Measurements from ENCODE around the gene ANKRD42.

ANKRD42 gene

DNA sequence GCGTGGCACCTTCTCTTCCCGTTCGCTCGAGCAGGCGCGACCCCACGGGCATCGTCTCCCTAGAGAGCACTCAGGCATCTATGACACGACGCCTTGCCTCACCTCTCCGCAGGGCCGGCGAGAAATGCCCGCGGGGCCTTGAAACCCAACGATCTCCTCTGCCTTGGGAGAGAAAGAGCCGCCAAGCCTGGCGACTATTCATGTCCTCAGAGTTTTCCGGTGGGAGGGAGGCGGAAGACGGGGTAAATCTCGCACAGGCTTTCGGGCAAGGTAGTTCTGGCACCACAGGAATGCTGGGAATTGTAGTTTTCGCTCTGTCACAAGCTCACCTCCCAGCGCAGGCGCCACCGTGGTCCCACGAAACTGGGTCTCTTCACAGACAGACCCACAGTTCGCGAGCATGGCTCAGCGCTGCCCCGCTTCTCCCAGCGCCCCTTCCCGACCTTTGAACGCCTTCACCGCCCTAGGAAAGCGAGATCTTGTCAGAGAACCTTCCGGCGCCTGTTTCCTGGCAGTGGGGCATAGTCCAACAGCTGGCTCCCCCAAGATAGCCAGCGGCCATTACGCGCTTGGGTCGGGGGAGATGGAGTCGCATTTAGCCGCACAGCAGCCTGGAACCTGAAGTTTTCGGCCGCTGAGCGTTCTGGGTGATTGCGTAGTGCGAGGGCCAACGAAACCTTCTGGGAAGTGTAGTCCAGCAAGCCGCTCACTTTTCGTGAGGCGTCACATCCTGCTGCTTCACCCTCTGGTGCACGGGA lies 92.4 kb downstream of the ANKRD42 start, which contains the start of gene CCDC90B:
Gene CCDC90B (minus strand): TSS at position 597 of the 758 bp plus-strand sequence. CDS start 395 bp downstream, at position 202.
- peak; percentile 96 for DNase-seq (ENCODE audit: low read depth, low spot score)

DNA sequence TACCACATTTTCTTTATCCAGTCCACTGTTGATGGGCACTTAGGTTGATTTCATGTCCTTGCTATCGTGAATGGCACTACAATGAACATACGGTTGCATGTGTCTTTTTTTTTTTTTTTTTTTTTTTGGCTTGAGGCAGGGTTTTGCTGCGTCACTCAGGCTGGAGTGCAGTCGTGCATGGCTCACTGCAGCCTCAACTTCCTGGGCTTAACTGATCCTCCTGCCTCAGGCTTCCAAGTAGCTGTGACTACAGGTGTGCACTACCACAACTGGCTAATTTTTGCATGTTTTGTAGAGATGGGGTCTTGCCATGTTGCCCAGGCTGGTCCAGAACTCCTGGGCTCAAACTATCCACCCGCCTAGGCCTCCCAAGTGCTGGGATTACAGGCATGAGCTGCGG lies 94.1 kb downstream of the ANKRD42 start:
- DNase-seq (ENCODE audit: low read depth, low spot score): no peak

DNA sequence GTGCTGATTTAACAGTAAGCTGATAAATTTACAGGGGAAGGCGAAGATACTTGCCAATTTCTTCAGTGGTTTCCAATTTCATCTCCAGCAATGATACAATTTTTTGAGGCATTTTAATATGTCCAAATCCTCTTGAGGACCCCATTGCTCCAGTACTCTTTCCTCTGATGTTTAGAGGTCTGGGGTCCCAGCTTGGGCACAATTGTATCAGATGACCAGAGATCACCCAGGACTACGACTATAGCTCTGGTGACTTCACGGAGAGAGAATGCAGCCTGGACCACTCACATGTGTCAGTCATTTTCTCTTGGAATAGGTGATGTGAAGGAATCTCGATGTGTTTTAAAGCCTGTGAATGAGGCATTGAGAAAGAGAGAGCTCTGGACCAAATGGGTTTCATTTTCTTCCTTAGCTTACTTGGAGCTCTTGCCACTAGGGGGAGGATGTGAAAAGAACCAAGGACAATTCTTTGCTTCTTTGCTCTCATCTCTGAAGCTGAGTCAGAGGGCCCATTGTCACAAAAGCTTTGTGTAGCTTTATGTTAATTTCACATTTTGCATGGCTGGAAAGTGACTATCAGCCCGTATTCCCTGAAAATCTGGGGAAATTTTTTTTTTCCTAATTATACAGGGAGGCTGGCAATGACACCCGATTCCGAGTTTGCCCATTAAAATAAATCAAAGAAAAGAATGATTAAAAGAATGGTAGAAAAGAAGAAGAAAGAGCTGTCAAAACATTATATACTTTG lies 99.4 kb downstream of the ANKRD42 start:
- DNase-seq (ENCODE audit: low read depth, low spot score): peak; percentile 61

DNA sequence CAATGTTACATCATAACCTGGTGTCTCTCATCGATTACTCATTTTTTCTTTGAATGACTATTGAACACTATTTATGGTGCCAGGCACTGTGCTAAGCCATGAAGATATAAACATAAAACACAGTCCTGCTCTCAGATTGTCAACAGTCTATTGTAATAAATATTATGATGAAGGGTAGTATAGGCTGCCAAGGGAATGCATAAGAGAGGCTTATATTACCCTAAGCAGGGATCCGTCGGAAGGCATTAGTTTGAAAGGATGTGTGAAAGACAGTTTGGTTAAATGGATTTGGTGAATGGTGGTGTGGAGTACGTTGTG lies 99.9 kb downstream of the ANKRD42 start:
- no peak for DNase-seq (ENCODE audit: low read depth, low spot score)

DNA sequence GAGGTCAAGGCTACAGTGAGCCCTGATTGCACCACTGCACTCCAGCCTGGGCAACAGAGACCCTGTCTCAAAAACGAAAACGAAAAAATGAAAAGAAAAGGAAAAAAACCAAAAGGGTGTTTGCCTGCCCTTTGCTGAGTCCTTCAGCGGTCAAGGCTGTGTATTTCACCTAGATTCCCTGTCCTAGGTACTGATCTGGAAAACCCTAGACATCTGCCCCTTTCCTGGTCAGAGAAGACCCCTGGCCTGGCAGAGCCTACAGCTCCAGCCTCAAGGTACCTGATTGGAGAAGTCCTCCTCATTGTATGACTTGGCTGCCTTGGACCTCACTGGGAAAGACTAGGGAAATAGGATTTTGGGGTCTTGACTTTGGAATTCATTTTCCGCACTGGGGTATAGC lies 100.7 kb downstream of the ANKRD42 start:
- DNase-seq (ENCODE audit: low read depth, low spot score): no peak

Measured in iPS DF 19.7 (cell line).